Left lung (tissue), 10 donors: Measurements from ENCODE around the gene TMEM252. TPM values are rescaled to one million over a fixed set of nuclear protein-coding genes. Genes with fewer than 3 reads are reported as not detected.

Experiments
- ATAC-seq: fragments of 200-7000 bp; cut with Tn5 transposase; one replicate; pipeline ENCODE4 v1.9.1; 2020; ENCODE audit warnings: moderate library complexity
- DNase-seq, 4 donors: peaks; one replicate each; pipeline ENCODE4 v3.0.0-alpha.2; 2013 to 2020
- H3K27ac ChIP-seq, 2 donors: fragments of 200-600 bp; sonication (generic) in 1 of 2; one replicate each; pipeline versions ENCODE4 v1.5.0 to v1.8.0; 2020 to 2021
- H3K27me3 ChIP-seq, 2 donors: fragments of 200-600 bp; sonication (generic) in 1 of 2; one replicate each; pipeline versions ENCODE4 v1.5.0 to v1.8.0; 2020 to 2021
- H3K36me3 ChIP-seq, 2 donors: fragments of 200-600 bp; sonication (generic) in 1 of 2; one replicate each; pipeline versions ENCODE4 v1.5.0 to v1.8.0; 2020 to 2021
- H3K4me1 ChIP-seq, 2 donors: fragments of 200-600 bp; one replicate each; pipeline ENCODE4 v1.8.0; 2021
- H3K4me3 ChIP-seq, 2 donors: fragments of 200-600 bp; sonication (generic) in 1 of 2; one replicate each; pipeline versions ENCODE4 v1.5.0 to v1.8.0; 2020 to 2021; ENCODE audit warnings: mild to moderate bottlenecking in 1 of 2
- H3K9me3 ChIP-seq, 2 donors: fragments of 200-600 bp; sonication (generic) in 1 of 2; one replicate each; pipeline versions ENCODE4 v1.5.0 to v1.8.0; 2020 to 2021
- intact Hi-C, 2 donors: fragments of 100-400 bp; cut with DNase I; formaldehyde crosslinking; loops; one replicate each; pipeline versions ENCODE4 v1.11.2 to v1.14.2; 2022
- polyA plus RNA-seq, 6 donors: library from polyadenylated mRNA; unstranded; fragments of 120-200 nt; gene quantifications; one replicate each; pipeline ENCODE4 v1.2.1, GENCODE V29; 2013; ENCODE audit not compliant: insufficient read length in 6 of 6
- total RNA-seq, 2 donors: library from RNA; stranded (reverse); fragmentation: NEBNext Ultra II Directional; extraction: Animal tissue kit (Norgen Biotek cat#: 25700); gene quantifications; one replicate each; pipeline ENCODE4 v1.2.1, GENCODE V29; 2021
- TF ChIP-seq, protein P1 (sequence below), 2 donors: fragments of 200-600 bp; sonication (generic) in 1 of 2; IDR thresholded peaks; one replicate each; pipeline versions ENCODE4 v1.5.0 to v1.8.0; 2021; ENCODE audit warnings: antibody characterized with exemption in 2 of 2
- donor health status: DM: no; HTN: yes; CAD: no.
- donor health status: DM: no; HTN: no; CAD: no.

Gene TMEM252
- total and polyA plus RNA-seq, 8 donors, result 2.2 to 2.7 (median 2.4) TPM; not detected in 2

DNA sequence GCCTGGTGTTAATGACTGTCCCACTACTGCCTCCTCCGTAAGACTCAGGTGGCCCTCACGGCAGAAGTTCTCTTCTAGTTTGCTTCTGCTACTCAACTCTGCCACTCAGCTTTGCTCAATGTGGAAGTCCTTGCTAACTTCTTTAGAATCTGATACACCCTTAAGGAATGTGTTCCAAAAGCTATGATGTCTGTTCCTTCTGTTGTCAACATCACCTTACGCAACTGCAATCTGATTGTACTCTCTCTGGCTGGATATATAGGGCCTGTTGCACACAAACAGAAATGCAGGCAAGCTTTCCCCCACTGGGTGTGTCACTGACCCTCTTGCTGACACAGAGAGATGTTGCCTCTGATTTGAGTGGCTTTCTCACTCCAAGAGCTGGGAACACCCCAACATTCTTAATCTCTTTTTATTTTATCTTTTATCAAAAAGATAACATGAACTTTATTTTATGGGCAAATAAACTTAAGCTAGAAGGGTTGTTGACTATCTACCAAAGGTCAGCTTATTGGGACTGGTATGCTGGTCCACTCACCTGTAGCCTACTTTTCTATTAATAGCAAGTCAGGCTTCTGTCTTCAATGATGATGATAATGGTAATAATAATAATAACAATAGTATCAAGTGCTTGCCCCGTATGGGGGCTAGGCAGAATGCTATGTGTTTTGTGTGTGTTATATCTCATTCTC lies 25.2 kb downstream of the TMEM252 start:
- Histone ChIP-seq H3K36me3 (no peaks in the 10 kb centered on the region), H3K27me3 (no peaks in the 10 kb centered on the region), H3K27ac (no peak overlapping the region), H3K4me1 (peaks cover 0 to 4% of the 10 kb centered on the region in 2 donors), H3K4me3 (no peak overlapping the region), H3K9me3 (peaks cover 0 to 10% of the 10 kb centered on the region in 2 donors)
- DNase-seq (no peak), ATAC-seq (peak; percentile 87)
- intact Hi-C loops, result no loop called here
- TF ChIP-seq, protein P1, sequence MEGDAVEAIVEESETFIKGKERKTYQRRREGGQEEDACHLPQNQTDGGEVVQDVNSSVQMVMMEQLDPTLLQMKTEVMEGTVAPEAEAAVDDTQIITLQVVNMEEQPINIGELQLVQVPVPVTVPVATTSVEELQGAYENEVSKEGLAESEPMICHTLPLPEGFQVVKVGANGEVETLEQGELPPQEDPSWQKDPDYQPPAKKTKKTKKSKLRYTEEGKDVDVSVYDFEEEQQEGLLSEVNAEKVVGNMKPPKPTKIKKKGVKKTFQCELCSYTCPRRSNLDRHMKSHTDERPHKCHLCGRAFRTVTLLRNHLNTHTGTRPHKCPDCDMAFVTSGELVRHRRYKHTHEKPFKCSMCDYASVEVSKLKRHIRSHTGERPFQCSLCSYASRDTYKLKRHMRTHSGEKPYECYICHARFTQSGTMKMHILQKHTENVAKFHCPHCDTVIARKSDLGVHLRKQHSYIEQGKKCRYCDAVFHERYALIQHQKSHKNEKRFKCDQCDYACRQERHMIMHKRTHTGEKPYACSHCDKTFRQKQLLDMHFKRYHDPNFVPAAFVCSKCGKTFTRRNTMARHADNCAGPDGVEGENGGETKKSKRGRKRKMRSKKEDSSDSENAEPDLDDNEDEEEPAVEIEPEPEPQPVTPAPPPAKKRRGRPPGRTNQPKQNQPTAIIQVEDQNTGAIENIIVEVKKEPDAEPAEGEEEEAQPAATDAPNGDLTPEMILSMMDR (IDR thresholded peaks at IDR 0.05), result no peak

DNA sequence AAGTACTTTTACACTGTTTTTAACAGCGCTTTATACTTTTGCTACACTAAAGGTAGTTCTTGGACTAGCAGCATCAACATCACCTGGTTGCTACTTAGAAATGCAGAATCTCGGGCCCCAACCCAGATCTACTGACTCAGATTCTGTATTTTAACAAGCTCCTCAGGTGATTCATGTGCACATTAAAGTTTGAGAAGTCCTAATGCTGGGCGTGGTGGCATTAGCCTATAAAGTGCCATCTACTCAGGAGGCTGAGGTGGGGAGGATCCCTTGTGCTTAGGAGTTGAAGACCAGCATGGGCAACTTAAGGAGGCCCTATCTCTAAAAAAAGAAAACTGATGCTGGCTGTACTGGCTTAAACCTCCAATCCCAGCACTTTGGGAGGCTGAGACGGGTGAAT lies 26.7 kb downstream of the TMEM252 start:
- no peak for ATAC-seq
- Histone ChIP-seq H3K36me3 (no peaks in the 10 kb centered on the region), H3K4me3 (no peak overlapping the region), H3K4me1 (peaks cover 0 to 4% of the 10 kb centered on the region in 2 donors), H3K9me3 (peaks cover 0 to 10% of the 10 kb centered on the region in 2 donors), H3K27ac (no peak overlapping the region), H3K27me3 (no peaks in the 10 kb centered on the region)
- intact Hi-C loops, result no loop called here
- no peak for DNase-seq
- TF ChIP-seq, protein P1 (IDR thresholded peaks at IDR 0.05), result no peak

DNA sequence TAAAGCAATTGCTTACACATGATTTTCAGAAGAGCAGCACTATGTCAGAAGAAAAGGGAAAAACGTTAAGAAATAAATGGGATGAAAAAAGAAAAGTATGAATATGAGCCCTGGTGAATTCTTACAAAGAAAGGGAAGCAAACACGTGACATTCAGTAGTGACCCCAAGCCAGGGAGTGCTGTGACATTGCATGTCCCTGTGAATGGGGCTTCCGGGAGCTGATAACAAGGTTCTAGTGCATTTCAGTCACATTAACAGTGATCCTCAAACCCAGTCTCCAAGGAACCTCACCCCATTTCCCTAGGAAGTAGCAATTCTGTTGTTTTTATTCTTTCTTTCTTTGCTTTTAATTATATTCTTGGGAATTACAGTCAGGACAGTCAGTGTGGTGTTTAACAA lies 27.3 kb downstream of the TMEM252 start:
- TF ChIP-seq, protein P1 (IDR thresholded peaks at IDR 0.05), result no peak
- H3K27me3 ChIP-seq, result no peaks in the 10 kb centered on the region
- intact Hi-C loops, result no loop called here
- no peak overlapping the region for H3K4me3 ChIP-seq
- no peak for DNase-seq
- peaks cover 0 to 7% of the 10 kb centered on the region in 2 donors for H3K9me3 ChIP-seq
- H3K36me3 ChIP-seq, result no peaks in the 10 kb centered on the region
- H3K27ac ChIP-seq, result no peak overlapping the region
- H3K4me1 ChIP-seq, result peaks cover 0 to 4% of the 10 kb centered on the region in 2 donors
- no peak for ATAC-seq

DNA sequence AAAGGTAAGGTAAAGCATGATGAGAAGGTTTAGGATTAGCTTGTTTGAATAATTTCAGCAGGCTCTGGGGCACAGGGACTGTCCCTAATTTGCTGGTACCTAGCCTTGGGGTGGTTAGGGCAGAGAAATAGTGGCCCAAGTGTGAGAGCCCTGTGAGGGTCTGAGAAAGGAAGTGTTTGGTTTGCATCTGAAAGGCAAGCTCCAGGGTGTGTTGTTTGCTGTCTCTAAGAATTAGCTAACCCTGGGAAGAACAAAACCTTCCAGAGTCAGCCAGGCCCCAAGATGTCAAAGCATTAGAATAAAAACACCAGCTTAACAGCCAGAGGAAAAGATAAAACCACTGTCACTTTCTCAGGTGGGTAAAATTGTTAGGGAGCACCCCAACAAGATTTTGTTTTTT lies 31.0 kb downstream of the TMEM252 start:
- DNase-seq, result no peak
- no peaks in the 10 kb centered on the region for H3K36me3 ChIP-seq
- no peaks in the 10 kb centered on the region for H3K27me3 ChIP-seq
- no peak for ATAC-seq
- no peak overlapping the region for H3K27ac ChIP-seq
- H3K4me3 ChIP-seq, result no peak overlapping the region
- peaks cover 0 to 19% of the 10 kb centered on the region in 2 donors for H3K4me1 ChIP-seq
- TF ChIP-seq, protein P1 (IDR thresholded peaks at IDR 0.05), result no peak
- no peaks in the 10 kb centered on the region for H3K9me3 ChIP-seq
- intact Hi-C loops, result loop anchor here in 1 of 2 donors (5.0 kb wide), 1 partner anchor 52 kb away; no protein-coding TSS in a partner anchor

DNA sequence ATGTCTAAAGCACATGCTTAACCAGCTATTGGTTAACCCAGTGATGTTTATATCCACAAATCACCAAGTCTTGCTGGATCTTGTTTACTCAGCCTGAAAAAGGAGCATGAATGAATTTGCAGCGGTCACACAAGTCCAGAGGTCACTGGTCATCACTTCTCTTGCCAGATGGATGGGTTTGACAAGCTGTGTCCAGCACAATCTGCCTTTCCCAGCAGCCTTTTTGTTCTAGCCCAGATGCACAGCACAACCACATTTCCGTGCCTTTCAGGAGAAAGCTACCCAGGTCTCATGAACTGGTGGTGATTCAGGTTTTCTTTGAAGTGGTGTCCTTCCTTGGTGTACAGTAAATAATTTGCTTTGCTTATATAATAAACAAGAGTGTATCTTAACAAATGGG lies 32.1 kb downstream of the TMEM252 start:
- Histone ChIP-seq H3K27me3 (no peaks in the 10 kb centered on the region), H3K4me3 (no peak overlapping the region), H3K4me1 (peaks cover 0 to 19% of the 10 kb centered on the region in 2 donors), H3K9me3 (no peaks in the 10 kb centered on the region), H3K27ac (no peak overlapping the region), H3K36me3 (no peaks in the 10 kb centered on the region)
- DNase-seq (no peak), ATAC-seq (no peak)
- intact Hi-C loops, result loop anchor here in 1 of 2 donors (5.0 kb wide), 1 partner anchor 51 kb away; no protein-coding TSS in a partner anchor
- TF ChIP-seq, protein P1 (IDR thresholded peaks at IDR 0.05), result no peak
